Measurements from ENCODE around the gene KRTAP19-4. TPM values are rescaled to one million over a fixed set of nuclear protein-coding genes. Genes with fewer than 3 reads are reported as not detected.

The KRTAP19-4 gene
- total RNA-seq, 1 donor: not detected

DNA sequence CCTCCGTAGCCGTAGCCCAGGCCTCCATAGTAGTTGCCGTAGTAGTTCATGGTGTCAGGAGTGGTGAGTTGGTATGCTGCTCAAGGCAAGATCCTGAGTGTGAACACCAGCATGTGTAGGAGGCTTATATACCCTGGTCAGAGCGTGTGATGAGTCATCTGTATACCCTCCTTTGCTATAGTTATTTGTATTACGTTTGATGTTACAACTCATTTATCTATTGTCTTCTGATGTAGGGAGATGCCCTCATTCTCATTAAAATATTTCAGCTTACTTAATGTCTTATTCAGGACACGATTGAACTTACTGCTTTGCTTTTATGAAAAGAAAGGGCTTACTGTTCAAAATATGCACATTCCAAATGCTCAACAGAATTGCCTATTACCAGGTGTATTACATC is 5.1 kb upstream of the KRTAP19-4 start, which contains the start of gene KRTAP19-5:
Gene KRTAP19-5 (minus strand): TSS at position 101 of the 400 bp plus-strand sequence. CDS start 51 bp downstream, at position 50.
- Histone ChIP-seq H2AFZ (ENCODE audit: low read length) (no peak within 1 kb of the TSS), H3K4me2 (ENCODE audit: insufficient read depth, low read length) (no peak within 1 kb of the TSS), H3K36me3 (ENCODE audit: insufficient read depth, low read length) (no peaks in the 10 kb centered on the region), H3K9me3 (ENCODE audit: low read depth, low read length) (peaks cover 4% of the 10 kb centered on the region), H3K4me3 (ENCODE audit: insufficient read depth, low read length) (no peak within 1 kb of the TSS), H3K79me2 (ENCODE audit: insufficient read depth, low read length) (no peaks in the 10 kb centered on the region), H3K27me3 (ENCODE audit: insufficient read depth, low read length) (no peaks in the 10 kb centered on the region), H4K20me1 (ENCODE audit: insufficient read depth, low read length) (no peaks in the 10 kb centered on the region), H3K4me1 (ENCODE audit: insufficient read depth, low read length) (no peaks in the 10 kb centered on the region), H3K27ac (ENCODE audit: low read depth, low read length) (no peak within 1 kb of the TSS)
- DNase-seq (ENCODE audit: insufficient read length, low spot score, missing footprints): no peak
- TF ChIP-seq, protein P1, sequence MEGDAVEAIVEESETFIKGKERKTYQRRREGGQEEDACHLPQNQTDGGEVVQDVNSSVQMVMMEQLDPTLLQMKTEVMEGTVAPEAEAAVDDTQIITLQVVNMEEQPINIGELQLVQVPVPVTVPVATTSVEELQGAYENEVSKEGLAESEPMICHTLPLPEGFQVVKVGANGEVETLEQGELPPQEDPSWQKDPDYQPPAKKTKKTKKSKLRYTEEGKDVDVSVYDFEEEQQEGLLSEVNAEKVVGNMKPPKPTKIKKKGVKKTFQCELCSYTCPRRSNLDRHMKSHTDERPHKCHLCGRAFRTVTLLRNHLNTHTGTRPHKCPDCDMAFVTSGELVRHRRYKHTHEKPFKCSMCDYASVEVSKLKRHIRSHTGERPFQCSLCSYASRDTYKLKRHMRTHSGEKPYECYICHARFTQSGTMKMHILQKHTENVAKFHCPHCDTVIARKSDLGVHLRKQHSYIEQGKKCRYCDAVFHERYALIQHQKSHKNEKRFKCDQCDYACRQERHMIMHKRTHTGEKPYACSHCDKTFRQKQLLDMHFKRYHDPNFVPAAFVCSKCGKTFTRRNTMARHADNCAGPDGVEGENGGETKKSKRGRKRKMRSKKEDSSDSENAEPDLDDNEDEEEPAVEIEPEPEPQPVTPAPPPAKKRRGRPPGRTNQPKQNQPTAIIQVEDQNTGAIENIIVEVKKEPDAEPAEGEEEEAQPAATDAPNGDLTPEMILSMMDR (IDR thresholded peaks at IDR 0.05; ENCODE audit: extremely low read depth, low read depth, low read length): no peak

DNA sequence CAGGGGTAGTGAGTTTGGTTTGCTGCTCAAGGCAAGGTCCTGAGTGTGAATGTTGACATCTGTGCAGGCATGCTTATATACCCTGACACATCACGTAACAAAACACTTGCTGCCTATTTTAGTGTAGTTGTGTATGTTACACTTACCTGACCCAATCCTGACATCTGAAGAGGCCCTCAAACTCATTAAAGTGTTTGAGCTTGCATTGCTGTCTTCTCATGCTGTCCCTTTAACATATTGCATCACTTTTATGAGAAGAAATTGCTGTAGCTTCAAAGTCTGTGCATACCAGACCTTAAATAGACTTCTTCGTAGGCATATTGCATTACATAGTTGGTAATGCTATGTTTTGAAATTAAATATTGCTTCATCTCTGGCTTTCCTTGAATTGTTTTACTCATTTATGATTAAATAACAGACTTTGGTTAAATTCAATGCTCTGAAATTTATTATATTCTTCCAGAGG is 5.0 kb downstream of the KRTAP19-4 start, which contains the start of gene KRTAP19-3:
Gene KRTAP19-3 (minus strand): TSS at position 51 of the 466 bp plus-strand sequence. CDS start 56 bp downstream, outside the sequence.
- no peak within 1 kb of the TSS for H2AFZ ChIP-seq (ENCODE audit: low read length)
- H3K4me2 ChIP-seq (ENCODE audit: insufficient read depth, low read length): no peak within 1 kb of the TSS
- H3K27ac ChIP-seq (ENCODE audit: low read depth, low read length): no peak within 1 kb of the TSS
- H3K4me3 ChIP-seq (ENCODE audit: insufficient read depth, low read length): no peak within 1 kb of the TSS
- no peaks in the 10 kb centered on the region for H3K4me1 ChIP-seq (ENCODE audit: insufficient read depth, low read length)
- peaks cover 8% of the 10 kb centered on the region for H3K9me3 ChIP-seq (ENCODE audit: low read depth, low read length)
- no peak for DNase-seq (ENCODE audit: insufficient read length, low spot score, missing footprints)
- H3K79me2 ChIP-seq (ENCODE audit: insufficient read depth, low read length): no peaks in the 10 kb centered on the region
- TF ChIP-seq, protein P1 (IDR thresholded peaks at IDR 0.05; ENCODE audit: extremely low read depth, low read depth, low read length): no peak
- no peaks in the 10 kb centered on the region for H4K20me1 ChIP-seq (ENCODE audit: insufficient read depth, low read length)
- H3K36me3 ChIP-seq (ENCODE audit: insufficient read depth, low read length): no peaks in the 10 kb centered on the region
- H3K27me3 ChIP-seq (ENCODE audit: insufficient read depth, low read length): no peaks in the 10 kb centered on the region

DNA sequence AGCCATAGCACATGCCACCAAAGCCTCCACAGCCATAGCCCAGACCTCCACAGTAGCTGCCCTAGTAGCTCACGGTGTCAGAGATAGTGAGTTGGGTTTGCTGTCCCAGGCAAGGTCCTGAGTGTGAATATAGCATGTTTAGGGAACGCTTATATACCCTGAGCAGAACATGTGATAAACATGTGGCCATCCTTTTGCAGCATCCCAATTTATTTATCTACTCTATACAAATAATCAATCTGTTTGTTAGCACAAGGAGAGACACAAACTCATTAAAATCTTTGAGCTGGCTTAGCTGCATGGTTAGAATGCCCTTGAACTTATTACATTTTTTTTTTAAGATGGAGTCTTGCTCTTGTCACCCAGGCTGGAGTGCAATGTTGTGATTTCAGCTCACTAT is 9.6 kb downstream of the KRTAP19-4 start, which contains the start of gene KRTAP19-2:
Gene KRTAP19-2 (minus strand): TSS at position 101 of the 400 bp plus-strand sequence. CDS start 88 bp downstream, at position 13.
- Histone ChIP-seq H3K4me1 (ENCODE audit: insufficient read depth, low read length) (no peaks in the 10 kb centered on the region), H2AFZ (ENCODE audit: low read length) (no peak within 1 kb of the TSS), H3K27me3 (ENCODE audit: insufficient read depth, low read length) (no peaks in the 10 kb centered on the region), H3K79me2 (ENCODE audit: insufficient read depth, low read length) (no peaks in the 10 kb centered on the region), H3K4me3 (ENCODE audit: insufficient read depth, low read length) (no peak within 1 kb of the TSS), H4K20me1 (ENCODE audit: insufficient read depth, low read length) (no peaks in the 10 kb centered on the region), H3K9me3 (ENCODE audit: low read depth, low read length) (peaks cover 9% of the 10 kb centered on the region), H3K4me2 (ENCODE audit: insufficient read depth, low read length) (no peak within 1 kb of the TSS), H3K27ac (ENCODE audit: low read depth, low read length) (no peak within 1 kb of the TSS), H3K36me3 (ENCODE audit: insufficient read depth, low read length) (no peaks in the 10 kb centered on the region)
- DNase-seq (ENCODE audit: insufficient read length, low spot score, missing footprints): no peak
- TF ChIP-seq, protein P1 (IDR thresholded peaks at IDR 0.05; ENCODE audit: extremely low read depth, low read depth, low read length): no peak

DNA sequence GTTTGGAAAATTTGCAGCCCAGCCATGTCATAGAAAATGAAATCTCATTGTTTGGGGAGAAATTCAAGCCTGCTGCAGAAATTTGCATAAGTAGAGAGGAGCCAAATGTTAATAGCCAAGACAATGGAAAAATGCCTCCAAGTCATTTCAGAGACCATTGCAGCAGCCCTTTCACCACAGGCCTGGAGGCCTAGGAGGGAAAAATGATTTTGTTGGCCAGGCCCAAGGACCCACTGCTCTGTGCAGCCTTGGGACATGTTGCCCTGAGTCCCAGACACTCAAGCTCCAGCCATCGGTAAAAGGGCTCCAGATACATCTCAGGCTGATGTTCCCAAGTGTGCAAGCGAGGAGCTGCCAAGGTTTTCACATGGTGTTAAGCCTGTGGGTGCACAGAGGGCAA is 10.8 kb downstream of the KRTAP19-4 start:
- Histone ChIP-seq H3K27me3 (ENCODE audit: insufficient read depth, low read length) (no peaks in the 10 kb centered on the region), H2AFZ (ENCODE audit: low read length) (no peak overlapping the region), H3K4me3 (ENCODE audit: insufficient read depth, low read length) (no peak overlapping the region), H3K36me3 (ENCODE audit: insufficient read depth, low read length) (no peaks in the 10 kb centered on the region), H3K9me3 (ENCODE audit: low read depth, low read length) (peaks cover 4% of the 10 kb centered on the region), H3K27ac (ENCODE audit: low read depth, low read length) (no peak overlapping the region), H4K20me1 (ENCODE audit: insufficient read depth, low read length) (no peaks in the 10 kb centered on the region), H3K4me2 (ENCODE audit: insufficient read depth, low read length) (no peak overlapping the region), H3K4me1 (ENCODE audit: insufficient read depth, low read length) (no peaks in the 10 kb centered on the region), H3K79me2 (ENCODE audit: insufficient read depth, low read length) (no peaks in the 10 kb centered on the region)
- TF ChIP-seq, protein P1 (IDR thresholded peaks at IDR 0.05; ENCODE audit: extremely low read depth, low read depth, low read length): no peak
- DNase-seq (ENCODE audit: insufficient read length, low spot score, missing footprints): no peak
